SHP77 (cell line): ENCODE measurements around the gene DAO.

Source experiments
- DNase-seq, 2 experiments: peaks; one replicate each; lab custom pipeline; 2025; lab: John Stamatoyannopoulos, UW

Gene DAO

DNA sequence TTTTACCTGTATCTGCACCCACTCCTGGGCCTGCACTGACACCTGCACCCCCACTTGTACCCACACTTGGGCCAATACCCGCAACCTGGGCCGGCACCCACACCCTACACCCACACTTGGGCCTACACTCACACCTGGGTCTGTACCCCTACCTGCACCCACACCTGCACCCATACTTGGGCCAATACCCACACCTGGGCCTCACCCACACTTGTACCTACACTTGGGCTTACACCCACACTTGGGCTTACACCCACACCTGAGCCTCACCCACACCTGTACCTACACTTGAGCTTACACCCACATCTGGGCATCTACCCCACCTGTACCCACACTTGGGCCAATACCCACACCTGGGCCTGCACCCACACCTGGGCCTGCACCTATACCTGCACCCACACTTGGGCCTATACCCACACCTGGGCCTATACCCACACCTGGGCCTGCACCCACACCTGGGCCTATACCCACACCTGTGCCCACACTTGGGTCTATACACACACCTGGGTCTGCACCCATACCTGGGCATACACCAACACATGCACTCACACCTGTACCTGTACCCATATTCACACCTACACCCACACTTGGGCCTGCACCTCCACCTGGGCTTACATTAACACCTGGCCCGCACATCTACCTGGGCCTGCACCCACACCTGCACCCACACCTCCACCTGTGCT lies 39.2 kb downstream of the DAO start:
- no peak for DNase-seq

DNA sequence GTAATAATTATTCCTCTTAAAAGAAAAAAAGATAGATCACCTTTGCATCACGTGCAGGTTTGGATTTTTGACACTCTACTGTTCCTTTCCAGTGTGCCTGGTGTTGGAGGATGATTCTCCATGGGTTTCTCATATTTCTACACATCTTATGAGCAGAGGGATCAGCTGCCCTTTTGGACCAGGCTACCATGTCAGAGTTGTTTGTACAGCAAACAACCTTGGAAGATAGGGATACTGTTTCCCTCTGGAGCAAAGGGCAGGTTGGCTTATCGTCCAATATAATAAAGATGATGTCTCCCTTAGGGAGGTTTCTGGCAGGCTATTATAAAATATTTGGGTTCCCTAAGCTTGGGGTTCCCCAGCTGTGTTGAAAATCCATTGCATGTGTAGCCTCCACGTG lies 42.1 kb downstream of the DAO start:
- no peak for DNase-seq

DNA sequence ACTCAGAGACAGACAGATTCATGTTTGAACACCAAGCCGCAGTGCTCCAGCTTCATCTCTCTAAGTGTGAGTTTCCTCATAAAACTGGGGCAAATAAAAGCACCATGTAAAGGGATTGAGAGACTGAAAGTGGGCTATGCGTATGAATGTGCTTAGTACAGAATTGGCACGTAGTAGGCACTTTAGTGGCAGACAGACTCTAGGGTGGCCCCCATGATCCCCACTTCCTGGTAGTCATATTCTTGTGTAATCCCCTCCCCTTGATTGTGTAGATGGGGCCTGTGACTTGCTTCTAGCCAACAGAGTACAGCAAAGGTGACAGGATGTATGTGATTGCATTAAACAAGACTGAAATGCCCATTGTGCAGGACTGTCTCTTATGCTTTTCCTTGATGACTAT lies 43.0 kb downstream of the DAO start:
- DNase-seq = no peak

DNA sequence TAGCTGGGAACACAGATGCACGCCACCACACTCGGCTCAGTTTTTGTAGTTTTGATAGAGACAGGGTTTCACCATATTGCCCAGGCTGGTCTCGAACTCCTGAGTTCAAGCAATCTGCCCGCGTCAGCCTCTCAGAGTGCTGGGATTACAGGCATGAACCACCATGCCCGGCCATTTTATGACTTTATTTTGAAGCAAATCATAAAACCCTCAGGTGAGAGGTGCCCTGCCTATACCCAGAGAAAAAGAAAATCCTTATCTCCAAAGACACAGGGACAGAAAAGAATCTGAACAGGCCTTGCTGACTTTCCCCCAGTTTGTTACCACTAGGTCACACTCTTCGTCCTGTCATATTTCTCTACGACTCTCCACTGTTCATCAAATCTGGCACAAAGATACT lies 48.8 kb downstream of the DAO start:
- no peak for DNase-seq

DNA sequence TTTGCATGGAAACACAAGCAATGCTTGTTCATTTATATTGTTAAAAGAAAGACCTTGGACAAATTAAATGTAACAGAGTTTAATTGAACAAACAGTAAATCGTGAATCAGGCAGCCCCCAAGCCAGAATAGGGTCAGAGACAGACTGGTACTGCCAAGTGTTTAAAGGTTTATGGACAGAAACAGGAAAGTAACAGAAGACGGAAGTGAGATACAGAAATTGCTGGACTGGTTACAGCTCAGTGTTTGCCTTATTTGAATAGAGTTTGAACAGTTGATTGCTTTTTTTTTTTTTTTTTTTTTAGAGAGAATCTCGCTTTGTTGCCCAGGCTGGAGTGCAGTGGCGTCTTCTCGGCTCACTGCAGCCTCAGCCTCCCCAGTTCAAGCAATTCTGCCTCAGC lies 50.3 kb downstream of the DAO start:
- no peak for DNase-seq

DNA sequence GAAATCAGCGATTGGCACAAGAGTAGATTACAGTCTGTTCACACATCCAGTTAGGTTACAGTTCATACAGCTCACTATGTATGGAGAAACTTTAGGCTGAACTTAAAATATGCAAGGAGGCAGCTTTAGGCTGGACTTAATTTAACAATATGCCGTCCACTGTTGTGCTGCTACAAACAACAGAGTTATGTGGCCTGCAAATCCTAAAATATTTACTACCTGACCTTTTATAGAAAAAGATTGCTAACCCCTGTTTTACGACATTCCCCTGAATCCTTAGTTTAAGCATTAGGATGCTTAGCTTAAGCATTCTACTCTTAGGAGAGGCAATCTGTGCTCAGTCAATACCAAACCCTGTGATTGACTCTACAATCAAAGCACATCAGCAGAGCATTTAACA lies 50.9 kb downstream of the DAO start:
- DNase-seq = no peak

DNA sequence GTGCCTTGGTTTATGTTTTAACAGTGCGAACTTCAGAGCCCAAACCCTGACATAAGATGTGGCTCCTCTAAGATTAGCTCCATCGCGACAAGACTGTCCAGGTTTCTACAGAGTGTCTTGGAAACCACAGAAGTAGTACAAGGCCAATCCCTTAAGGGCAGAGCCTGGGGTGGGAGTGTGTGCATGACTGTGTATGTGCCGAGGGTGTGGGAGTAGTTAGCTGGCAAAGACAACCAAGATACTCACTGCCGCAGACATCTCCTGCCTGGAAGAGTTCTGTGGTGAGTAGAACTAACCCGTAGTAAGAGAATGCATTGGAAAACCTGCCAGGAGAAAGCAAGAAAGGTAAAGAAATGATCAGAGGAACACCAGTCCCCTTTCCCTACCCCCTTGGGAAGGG lies 54.1 kb downstream of the DAO start:
- DNase-seq = no peak

DNA sequence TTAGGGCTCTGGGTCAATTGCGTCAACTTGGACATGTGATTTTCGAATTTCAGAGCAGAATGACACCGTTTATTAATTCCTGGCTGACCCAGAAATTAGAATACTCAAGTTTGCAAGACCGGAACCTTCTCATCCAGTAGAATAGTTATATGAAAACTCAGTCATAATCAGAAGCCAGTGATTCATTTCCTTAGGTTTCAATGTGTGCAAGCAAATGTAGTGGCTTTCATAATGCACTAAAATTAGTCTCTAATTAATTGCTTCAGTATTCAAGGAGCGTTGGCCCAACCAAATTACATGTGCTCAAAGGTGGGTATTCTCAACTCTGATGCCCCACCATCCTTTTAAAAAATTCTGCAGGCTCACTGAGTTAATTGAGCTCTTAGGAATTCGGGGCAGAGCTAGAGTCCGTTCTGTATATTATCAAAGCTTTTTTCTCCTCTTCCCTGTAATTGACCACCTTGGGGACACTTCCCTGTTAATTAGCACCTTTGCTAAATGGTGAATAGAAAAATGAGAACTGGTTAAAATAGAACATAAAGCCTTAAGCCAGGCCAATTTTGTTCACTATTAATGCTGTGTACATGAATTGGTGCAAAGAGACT lies 55.4 kb downstream of the DAO start:
- no peak for DNase-seq

DNA sequence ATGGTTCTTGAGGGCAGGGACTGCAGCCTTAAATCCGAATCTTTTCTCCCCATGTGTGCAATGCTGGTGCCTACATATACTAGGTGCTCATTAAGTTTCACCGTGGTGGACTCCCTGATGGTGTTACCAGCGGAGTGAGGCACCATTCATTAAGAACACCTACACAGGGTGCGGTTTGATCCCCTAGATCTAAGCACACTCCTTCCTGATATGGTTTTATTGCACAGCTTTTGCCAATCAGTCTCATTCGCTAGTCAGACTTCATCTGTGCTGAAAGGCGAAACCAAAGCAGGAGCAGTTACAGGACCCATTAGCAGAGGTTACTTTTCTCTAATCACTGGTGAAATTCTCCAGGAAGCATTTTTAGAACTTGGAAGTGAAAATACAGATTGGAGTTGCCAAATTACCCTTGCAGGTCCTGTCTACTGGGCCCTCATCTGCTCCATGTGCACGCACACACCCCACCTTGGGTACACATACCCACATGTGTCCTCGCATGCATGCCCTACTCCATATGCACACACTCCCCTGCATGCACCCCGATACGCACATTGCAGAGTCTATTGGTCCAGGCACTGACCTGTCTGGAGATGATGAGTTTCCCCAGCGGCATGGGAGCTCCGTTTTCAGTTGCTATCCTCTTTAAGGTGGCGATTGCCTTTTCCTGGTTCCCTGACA lies 58.5 kb downstream of the DAO start:
- no peak for DNase-seq

DNA sequence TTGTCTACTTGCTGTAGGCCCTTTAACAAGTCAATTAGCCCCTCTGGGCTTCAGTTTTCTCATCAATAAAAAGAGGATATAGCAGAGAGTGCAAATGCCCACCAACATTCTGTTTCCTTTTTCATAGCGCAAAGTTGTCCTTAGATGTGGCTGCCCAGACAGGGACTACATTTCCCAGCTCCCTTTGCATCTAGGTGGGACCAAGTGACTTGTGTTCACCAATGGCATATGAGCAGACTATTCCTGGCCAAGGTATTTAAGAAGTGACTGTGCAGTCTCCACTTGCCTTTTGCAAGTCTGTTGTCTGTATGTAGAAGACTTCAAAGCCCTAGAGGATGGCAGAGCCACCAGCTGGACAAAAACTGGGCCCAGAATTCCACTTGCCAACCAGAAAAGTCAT lies 59.7 kb downstream of the DAO start:
- DNase-seq = no peak

DNA sequence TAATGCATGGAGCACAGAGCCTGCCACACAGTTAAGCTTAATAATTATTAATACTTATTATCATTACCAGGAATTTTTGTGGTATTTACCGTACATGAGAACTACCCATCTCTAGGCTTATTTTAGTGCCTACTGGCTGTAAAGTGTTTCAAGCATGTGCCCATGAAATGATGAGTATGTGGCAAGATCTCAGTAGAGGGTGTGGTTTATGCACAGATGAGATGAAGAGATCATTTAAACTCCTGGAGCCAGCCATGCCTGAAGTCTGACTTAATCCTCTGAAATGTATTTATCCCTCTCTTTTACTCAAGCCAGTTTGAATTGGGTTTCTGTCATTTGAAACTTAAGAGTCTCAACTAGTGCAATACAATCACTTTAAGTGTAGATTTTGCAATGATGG lies 60.2 kb downstream of the DAO start:
- no peak for DNase-seq

DNA sequence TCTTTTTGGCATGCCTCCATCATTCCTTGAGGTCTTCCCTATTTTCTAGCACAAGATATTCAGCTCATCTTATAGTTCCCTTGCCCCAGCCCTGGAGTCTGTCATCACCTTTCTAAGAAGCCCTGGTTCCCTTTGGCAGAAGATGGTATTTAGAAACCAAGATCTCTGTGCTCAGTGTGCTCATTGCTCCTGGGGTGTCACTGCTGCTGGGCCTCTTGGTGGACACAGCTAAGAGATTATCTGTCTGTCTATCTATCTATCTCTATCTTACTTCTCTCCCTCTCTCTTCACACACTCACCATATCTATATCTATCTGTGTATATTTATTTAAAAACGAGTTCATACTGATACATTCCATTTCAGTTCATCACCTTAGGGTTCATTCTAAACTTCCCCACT lies 67.2 kb downstream of the DAO start:
- DNase-seq = no peak

DNA sequence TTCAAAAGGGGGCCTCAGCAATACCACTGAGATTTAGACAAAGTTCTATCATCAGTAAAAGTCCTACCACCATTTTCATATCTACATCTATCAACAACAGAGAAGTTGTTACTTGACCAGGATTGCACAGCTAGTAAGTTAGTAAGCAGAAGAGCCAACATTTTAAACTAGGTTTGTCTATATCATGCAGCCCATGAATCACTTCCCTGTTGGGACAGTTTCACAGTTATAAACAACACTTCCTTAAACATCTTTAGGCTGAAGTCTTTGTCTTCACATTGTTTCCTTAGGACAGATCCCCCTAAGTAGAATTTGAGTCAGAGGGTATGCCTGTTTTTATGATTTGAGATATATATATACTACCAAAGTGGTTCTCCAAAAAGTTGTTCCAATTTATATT lies 68.5 kb downstream of the DAO start:
- no peak for DNase-seq

DNA sequence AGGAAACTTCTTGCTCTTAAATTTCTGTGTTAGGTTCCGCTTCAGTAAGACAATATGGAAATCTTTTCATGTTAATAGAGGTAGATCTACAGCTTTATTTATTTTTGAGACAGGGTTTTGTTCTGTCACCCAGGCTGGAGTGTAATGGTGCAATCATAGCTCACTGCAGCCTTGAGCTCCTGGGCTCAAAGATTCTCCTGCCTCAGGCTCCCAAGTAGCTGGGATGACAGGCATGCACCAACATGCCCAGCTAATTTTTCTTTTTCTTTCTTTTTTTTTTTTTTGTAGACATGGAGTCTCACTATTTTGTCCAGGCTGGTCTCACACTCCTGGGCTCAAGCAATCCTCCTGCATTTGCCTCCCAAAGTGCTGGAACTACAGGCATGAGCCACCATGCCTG lies 70.1 kb downstream of the DAO start:
- DNase-seq = no peak
